Fibroblast of the aortic adventitia (primary cell): ENCODE results near the gene PTGFRN. TPM values are rescaled to one million over a fixed set of nuclear protein-coding genes. Genes with fewer than 3 reads are reported as not detected.

Experiments
- DNase-seq: peaks from one replicate; pipeline ENCODE4 v3.0.0-alpha.2; 2010; ENCODE audit warnings: low read depth
- H3K4me3 ChIP-seq: 2 replicates; pipeline ENCODE4 v1.5.1; 2011; ENCODE audit warnings: low read depth, mild to moderate bottlenecking, control low read depth, low read length, moderate library complexity
- total RNA-seq: library from RNA; depleted of rRNA; stranded (reverse); fragments of >200 nt; gene quantifications from 2 replicates; pipeline ENCODE4 v1.2.3, GENCODE V29; 2012; ENCODE audit warnings: low replicate concordance
- TF ChIP-seq, protein P1 (sequence below): IDR thresholded peaks from 2 replicates; pipeline ENCODE4 v1.5.1; 2011; ENCODE audit warnings: mild to moderate bottlenecking, low read length, control low read depth, inconsistent platforms; ENCODE audit not compliant: insufficient read depth

Gene PTGFRN
- total RNA-seq, 1 donor: 39.8 TPM

DNA sequence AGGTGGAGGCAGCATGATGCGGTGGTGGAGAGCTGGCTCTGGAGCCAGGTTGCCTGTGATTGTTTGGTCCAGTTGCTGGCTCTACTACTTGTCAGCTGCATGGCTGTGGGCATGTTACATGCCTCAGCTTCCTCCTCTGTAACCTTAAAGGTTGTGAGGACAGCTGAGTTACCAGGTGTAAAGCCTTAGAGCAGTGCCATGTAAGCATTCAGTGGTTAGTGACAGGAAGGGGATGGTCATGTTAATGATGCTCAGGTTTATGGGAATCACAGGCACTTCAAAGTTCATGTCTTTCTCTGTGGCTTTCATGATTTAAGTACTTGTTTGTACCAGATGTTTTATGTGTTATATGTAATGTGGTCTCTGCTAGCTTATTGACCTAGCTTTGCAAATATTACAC is 32.6 kb downstream of the PTGFRN start:
- TF ChIP-seq, protein P1, sequence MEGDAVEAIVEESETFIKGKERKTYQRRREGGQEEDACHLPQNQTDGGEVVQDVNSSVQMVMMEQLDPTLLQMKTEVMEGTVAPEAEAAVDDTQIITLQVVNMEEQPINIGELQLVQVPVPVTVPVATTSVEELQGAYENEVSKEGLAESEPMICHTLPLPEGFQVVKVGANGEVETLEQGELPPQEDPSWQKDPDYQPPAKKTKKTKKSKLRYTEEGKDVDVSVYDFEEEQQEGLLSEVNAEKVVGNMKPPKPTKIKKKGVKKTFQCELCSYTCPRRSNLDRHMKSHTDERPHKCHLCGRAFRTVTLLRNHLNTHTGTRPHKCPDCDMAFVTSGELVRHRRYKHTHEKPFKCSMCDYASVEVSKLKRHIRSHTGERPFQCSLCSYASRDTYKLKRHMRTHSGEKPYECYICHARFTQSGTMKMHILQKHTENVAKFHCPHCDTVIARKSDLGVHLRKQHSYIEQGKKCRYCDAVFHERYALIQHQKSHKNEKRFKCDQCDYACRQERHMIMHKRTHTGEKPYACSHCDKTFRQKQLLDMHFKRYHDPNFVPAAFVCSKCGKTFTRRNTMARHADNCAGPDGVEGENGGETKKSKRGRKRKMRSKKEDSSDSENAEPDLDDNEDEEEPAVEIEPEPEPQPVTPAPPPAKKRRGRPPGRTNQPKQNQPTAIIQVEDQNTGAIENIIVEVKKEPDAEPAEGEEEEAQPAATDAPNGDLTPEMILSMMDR: no peak
- H3K4me3 ChIP-seq: no peak overlapping the region
- no peak for DNase-seq

DNA sequence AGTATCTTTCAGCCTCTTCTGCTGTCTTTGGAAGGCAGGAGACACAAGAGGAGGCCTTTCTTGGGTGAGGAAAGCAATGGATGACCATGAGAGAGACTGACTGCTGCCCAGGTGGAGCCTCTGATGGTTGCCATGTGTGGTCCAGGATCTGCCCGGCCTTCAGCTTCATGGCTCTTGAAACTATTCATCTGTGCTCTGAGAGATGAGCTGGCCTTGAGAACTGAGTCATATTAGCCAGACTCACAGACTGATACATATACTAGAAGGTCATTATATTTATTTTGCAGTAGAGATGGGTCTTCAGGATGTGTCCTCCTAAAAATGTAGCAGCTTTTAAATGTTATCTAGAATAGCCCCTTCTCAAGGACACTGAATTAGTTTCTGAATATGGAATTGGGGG is 33.7 kb downstream of the PTGFRN start:
- TF ChIP-seq, protein P1: no peak
- H3K4me3 ChIP-seq: no peak overlapping the region
- no peak for DNase-seq

DNA sequence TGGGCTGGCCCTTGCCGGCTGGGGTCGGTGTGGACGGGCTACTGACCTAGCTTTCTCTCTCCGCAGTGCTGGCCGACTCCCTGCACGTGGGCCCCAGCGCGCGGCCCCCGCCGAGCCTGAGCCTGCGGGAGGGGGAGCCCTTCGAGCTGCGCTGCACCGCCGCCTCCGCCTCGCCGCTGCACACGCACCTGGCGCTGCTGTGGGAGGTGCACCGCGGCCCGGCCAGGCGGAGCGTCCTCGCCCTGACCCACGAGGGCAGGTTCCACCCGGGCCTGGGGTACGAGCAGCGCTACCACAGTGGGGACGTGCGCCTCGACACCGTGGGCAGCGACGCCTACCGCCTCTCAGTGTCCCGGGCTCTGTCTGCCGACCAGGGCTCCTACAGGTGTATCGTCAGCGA is 34.9 kb downstream of the PTGFRN start:
- TF ChIP-seq, protein P1: no peak
- no peak for DNase-seq
- no peak overlapping the region for H3K4me3 ChIP-seq

DNA sequence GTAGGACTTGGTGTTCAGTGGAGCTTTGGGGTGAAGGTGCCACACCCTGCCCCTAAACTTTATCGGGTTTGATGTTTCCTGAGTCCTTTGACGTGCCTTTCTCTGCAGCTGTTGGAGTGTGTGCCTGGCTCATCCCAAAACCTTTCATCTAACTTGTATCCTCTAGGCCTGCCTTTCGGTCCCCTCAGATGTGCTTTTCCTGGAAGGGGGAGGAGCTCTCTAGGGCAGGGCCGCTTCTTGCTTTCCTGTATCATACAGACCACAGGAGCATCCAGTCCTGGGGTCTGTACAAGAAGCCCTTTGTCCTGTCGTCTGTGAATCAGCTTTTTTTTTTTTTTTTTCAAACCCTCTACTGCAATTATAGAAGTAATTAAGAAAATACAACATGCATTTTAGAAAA is 35.7 kb downstream of the PTGFRN start:
- TF ChIP-seq, protein P1: no peak
- no peak overlapping the region for H3K4me3 ChIP-seq
- DNase-seq: no peak

DNA sequence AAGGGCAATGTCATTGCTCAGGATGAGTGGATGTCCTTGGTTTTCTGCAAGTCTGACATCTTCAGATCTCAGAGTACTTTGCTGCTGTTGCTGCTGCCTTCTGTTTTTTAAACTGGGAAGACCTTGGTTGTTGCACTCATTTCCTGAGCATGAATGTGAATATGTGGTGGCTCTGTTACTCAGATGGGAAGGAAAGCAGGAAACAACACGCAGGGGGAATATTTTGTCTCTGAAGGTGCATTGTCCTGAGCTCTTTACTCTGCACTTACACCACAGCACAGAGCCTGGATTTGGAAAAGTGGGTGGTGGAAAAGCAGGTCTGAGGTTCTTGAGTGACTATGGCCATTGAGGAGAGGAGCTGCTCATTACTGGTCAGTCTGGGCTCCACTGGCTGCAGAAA is 36.3 kb downstream of the PTGFRN start:
- no peak overlapping the region for H3K4me3 ChIP-seq
- TF ChIP-seq, protein P1: no peak
- DNase-seq: no peak

DNA sequence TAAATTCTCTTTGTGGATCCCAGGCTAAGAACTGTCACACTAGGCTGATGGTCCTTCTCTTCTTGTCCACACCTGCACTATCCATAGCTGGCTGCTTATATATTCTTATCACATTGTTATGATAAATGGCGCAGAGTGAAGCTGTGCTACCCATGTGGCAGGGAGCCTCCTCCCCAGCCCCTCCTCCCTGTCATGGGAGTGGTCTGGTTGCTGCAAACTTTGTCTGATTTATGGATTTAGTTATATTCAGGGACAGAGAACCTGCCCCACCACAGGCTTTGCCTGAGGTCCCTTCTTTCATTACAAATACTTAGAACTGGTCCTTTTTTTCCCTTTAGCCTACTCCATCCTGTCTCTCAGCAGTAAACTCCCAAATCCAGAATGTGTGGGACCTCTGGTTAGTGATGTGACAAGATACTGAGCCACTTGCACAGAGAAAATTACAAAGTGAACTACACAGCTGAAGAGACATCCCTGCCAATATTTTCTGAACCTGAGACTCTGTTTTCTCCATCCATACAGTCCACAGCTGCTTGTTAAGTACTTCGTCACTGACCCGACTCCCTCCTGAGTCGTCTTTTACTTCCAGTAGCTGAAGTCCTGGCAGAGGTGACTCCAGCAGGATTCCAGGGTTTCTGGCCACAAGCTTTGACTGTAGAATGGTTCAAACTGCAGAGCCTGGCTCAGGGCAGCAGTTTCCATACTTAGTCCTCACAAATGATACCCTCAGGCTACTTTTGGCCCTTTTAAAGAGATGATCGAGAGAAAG is 37.6 kb downstream of the PTGFRN start:
- TF ChIP-seq, protein P1: no peak
- DNase-seq: no peak
- H3K4me3 ChIP-seq: no peak overlapping the region

DNA sequence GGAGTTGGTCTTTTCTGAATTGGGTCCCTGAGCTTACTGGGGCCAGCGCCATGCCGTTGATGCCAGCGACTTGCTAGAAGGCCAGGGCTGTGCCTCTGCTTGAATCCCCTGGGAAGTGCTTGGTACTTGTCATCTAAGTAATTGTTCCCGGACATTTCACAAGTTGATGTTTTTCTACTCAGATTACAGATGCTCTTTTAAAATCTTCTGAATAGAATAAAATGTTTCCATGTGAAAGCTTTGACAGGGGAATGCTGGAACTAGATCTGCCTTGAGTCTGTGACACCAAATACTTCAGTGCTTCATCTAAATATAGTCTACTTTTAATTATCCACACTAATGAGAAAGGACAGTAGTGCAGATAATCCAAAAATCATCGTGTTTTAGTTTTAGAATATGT is 38.3 kb downstream of the PTGFRN start:
- no peak overlapping the region for H3K4me3 ChIP-seq
- DNase-seq: no peak
- TF ChIP-seq, protein P1: no peak
